ENCODE results near the gene DUSP28.
"Not testable (repeated sequence)": the region's sequence is repeated elsewhere in the genome, so short reads cannot be mapped to it uniquely, and the experiment has no call there.

DNA sequence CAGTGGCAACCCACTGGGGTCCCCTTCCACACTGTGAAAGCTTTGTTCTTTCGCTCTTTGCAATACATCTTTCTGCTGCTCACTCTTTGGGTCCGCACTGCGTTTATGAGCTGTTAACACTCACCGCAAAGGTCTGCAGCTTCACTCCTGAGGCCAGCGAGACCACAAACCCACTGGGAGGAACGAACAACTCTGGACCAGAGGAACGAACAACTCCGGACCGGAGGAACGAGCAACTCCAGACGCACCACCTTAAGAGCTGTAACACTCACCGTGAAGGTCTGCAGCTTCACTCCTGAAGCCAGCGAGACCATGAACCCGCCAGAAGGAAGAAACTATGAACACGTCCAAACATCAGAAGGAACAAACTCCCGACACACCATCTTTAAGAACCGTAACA lies 21.1 kb upstream of the DUSP28 start:
- TF ChIP-seq POLR2A, SPI1, TAF1, POLR2AphosphoS5 (IDR thresholded peaks at IDR 0.05; ENCODE audit: low read depth, low read length): not testable (repeated sequence)

All from GM12891 (cell line).